HepG2 (cell line): Measurements from ENCODE around the gene GTF2H1. TPM values are rescaled to one million over a fixed set of nuclear protein-coding genes. Genes with fewer than 3 reads are reported as not detected.
"Not testable (repeated sequence)": the region's sequence is repeated elsewhere in the genome, so short reads cannot be mapped to it uniquely, and the experiment has no call there.

ENCODE experiments used
- ARNTL ChIP-seq: sonication (generic); formaldehyde crosslinking; IDR thresholded peaks from 2 replicates; pipeline ENCODE4 v1.4.0; 2020; ENCODE audit warnings: mild to moderate bottlenecking, missing genetic modification reagents
- ELF3 ChIP-seq: IDR thresholded peaks from 2 replicates; pipeline ENCODE4 v1.6.1; 2016; ENCODE audit warnings: missing genetic modification reagents, missing compliant biosample characterization
- ELF4 ChIP-seq: sonication (generic); formaldehyde crosslinking; IDR thresholded peaks from 2 replicates; pipeline ENCODE4 v1.5.0; 2020; ENCODE audit warnings: missing genetic modification reagents, mild to moderate bottlenecking, moderate library complexity, borderline replicate concordance
- FOSL1 ChIP-seq: sonication (generic); formaldehyde crosslinking; IDR thresholded peaks from 2 replicates; pipeline ENCODE4 v1.9.0; 2021; ENCODE audit warnings: missing genetic modification reagents, borderline replicate concordance
- FOSL2 ChIP-seq: sonication (generic); formaldehyde crosslinking; IDR thresholded peaks from 2 replicates; pipeline ENCODE4 v1.4.0; 2020; ENCODE audit warnings: missing genetic modification reagents
- FOXA3 ChIP-seq: IDR thresholded peaks from 2 replicates; pipeline ENCODE4 v1.6.1; 2016; ENCODE audit warnings: missing genetic modification reagents, missing compliant biosample characterization
- FOXO1 ChIP-seq: sonication (generic); formaldehyde crosslinking; IDR thresholded peaks from 2 replicates; pipeline ENCODE4 v1.4.0; 2020; ENCODE audit warnings: missing genetic modification reagents
- JUN ChIP-seq: sonication (generic); formaldehyde crosslinking; IDR thresholded peaks from 2 replicates; pipeline ENCODE4 v1.4.0; 2020; ENCODE audit warnings: mild to moderate bottlenecking, missing genetic modification reagents
- JUND ChIP-seq: sonication (generic); formaldehyde crosslinking; IDR thresholded peaks from 2 replicates; pipeline ENCODE4 v1.8.0; 2022; ENCODE audit warnings: mild to moderate bottlenecking, missing genetic modification reagents
- NCOA2 ChIP-seq: sonication (generic); formaldehyde crosslinking; IDR thresholded peaks from 2 replicates; pipeline ENCODE4 v1.8.0; 2022; ENCODE audit warnings: inconsistent platforms
- NR2F6 ChIP-seq, 2 experiments: IDR thresholded peaks; 2 replicates each; pipeline ENCODE4 v1.6.1; 2016; ENCODE audit warnings: antibody characterized with exemption in 1 of 2, mild to moderate bottlenecking in 1 of 2
- ZBTB3 ChIP-seq: sonication (generic); formaldehyde crosslinking; IDR thresholded peaks from 2 replicates; pipeline ENCODE4 v1.4.0; 2020; ENCODE audit warnings: low read depth, mild to moderate bottlenecking, moderate library complexity, missing genetic modification reagents, borderline replicate concordance
- ZNF607 ChIP-seq: sonication (generic); formaldehyde crosslinking; IDR thresholded peaks from 2 replicates; pipeline ENCODE4 v1.5.1; 2020; ENCODE audit warnings: missing genetic modification reagents, mild to moderate bottlenecking, borderline replicate concordance
- ZNF878 ChIP-seq: sonication (generic); formaldehyde crosslinking; IDR thresholded peaks from 2 replicates; pipeline ENCODE4 v1.8.1; 2023; ENCODE audit warnings: mild to moderate bottlenecking, missing genetic modification reagents, moderate library complexity
- polyA plus RNA-seq, 8 experiments: library from polyadenylated mRNA; depleted of rRNA in 3 of 8; stranded (reverse) in 7 of 8; unstranded in 1 of 8; fragments of >200 nt; fragmentation: Illumina TruSeq in 4 of 8; extraction: Trizol in 4 of 8; gene quantifications; 2 replicates each; pipeline versions ENCODE4 v1.2.1 to v1.2.3, GENCODE V29; 2011 to 2016; ENCODE audit warnings: low read depth in 4 of 8, missing spikeins in 1 of 8, mixed read lengths in 1 of 8; ENCODE audit not compliant: insufficient read depth in 1 of 8
- total RNA-seq, 5 experiments: library from RNA; depleted of rRNA; stranded (reverse); fragments of >200 nt; fragmentation: Illumina TruSeq; extraction: Trizol; gene quantifications; 2 replicates each; pipeline ENCODE4 v1.2.3, GENCODE V29; 2016; ENCODE audit warnings: low read depth in 1 of 5
- TF ChIP-seq, protein P1 (sequence below): sonication (generic); formaldehyde crosslinking; IDR thresholded peaks from 2 replicates; pipeline ENCODE4 v1.5.1; 2020; ENCODE audit warnings: missing genetic modification reagents, mild to moderate bottlenecking, borderline replicate concordance
- TF ChIP-seq, protein P2 (sequence below): IDR thresholded peaks from 2 replicates; pipeline ENCODE4 v1.6.1; 2018; ENCODE audit warnings: missing genetic modification reagents
- TF ChIP-seq, protein P3 (sequence below): sonication (generic); formaldehyde crosslinking; IDR thresholded peaks from 2 replicates; pipeline ENCODE4 v1.4.0; 2020; ENCODE audit warnings: missing genetic modification reagents
- TF ChIP-seq, protein P4 (sequence below), 2 experiments: fragments of 450-650 bp in 1 of 2; sonication (generic) in 1 of 2; formaldehyde crosslinking; IDR thresholded peaks; 2 replicates each; pipeline versions ENCODE4 v1.5.0 to v1.8.0; 2020 to 2022; ENCODE audit warnings: mild to moderate bottlenecking in 1 of 2, missing genetic modification reagents in 1 of 2
- TF ChIP-seq, protein P5 (sequence below): sonication (generic); formaldehyde crosslinking; conservative IDR thresholded peaks from 2 replicates; pipeline ENCODE4 v1.4.0; 2020; ENCODE audit warnings: mild to moderate bottlenecking, missing genetic modification reagents, moderate library complexity
- TF ChIP-seq, protein P6 (sequence below): IDR thresholded peaks from 2 replicates; pipeline ENCODE4 v1.6.1; 2016; ENCODE audit warnings: low read depth

GTF2H1 gene
- total and polyA plus RNA-seq, 2 of the 13 experiments (the other 11 are each of a cell fraction or from before 2014, with no cell fraction given), result 15.7 to 51.4 TPM

DNA sequence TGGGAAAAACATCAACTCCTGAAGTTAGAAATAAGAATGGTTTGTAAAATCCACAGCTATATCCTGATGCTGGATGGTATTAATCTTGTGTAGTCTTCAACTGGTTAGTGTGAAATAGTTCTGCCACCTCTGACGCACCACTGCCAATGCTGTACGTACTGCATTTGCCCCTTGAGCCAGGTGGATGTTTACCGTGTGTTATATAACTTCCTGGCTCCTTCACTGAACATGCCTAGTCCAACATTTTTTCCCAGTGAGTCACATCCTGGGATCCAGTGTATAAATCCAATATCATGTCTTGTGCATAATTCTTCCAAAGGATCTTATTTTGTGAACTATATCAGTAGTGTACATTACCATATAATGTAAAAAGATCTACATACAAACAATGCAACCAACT, 85.0 kb downstream of the GTF2H1 start (continued):
- TF ChIP-seq, protein P1, sequence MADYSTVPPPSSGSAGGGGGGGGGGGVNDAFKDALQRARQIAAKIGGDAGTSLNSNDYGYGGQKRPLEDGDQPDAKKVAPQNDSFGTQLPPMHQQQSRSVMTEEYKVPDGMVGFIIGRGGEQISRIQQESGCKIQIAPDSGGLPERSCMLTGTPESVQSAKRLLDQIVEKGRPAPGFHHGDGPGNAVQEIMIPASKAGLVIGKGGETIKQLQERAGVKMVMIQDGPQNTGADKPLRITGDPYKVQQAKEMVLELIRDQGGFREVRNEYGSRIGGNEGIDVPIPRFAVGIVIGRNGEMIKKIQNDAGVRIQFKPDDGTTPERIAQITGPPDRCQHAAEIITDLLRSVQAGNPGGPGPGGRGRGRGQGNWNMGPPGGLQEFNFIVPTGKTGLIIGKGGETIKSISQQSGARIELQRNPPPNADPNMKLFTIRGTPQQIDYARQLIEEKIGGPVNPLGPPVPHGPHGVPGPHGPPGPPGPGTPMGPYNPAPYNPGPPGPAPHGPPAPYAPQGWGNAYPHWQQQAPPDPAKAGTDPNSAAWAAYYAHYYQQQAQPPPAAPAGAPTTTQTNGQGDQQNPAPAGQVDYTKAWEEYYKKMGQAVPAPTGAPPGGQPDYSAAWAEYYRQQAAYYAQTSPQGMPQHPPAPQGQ (CRISPR knock-in tag), result 0 out of 2 replicates have a peak, but pooled peaks have one; percentile 76
- peak; percentile 96 for TF ChIP-seq JUND (CRISPR knock-in tag)
- TF ChIP-seq ELF4 (CRISPR knock-in tag), result 0 out of 2 replicates have a peak, but pooled peaks have one; percentile 38
- TF ChIP-seq, protein P2, sequence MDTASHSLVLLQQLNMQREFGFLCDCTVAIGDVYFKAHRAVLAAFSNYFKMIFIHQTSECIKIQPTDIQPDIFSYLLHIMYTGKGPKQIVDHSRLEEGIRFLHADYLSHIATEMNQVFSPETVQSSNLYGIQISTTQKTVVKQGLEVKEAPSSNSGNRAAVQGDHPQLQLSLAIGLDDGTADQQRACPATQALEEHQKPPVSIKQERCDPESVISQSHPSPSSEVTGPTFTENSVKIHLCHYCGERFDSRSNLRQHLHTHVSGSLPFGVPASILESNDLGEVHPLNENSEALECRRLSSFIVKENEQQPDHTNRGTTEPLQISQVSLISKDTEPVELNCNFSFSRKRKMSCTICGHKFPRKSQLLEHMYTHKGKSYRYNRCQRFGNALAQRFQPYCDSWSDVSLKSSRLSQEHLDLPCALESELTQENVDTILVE (CRISPR knock-in tag), result 0 out of 2 replicates have a peak, but pooled peaks have one; percentile 29
- peak; percentile 98 for TF ChIP-seq FOSL2
- TF ChIP-seq NR2F6 (IDR thresholded peaks at IDR 0.05), result not testable (repeated sequence)
- TF ChIP-seq NR2F6 (CRISPR knock-in tag; IDR thresholded peaks at IDR 0.05), result peak; percentile 35; the same call in 1 of the 2 replicates
- peak; percentile 78; the same call in 1 of the 2 replicates for TF ChIP-seq FOSL1 (CRISPR knock-in tag)
- peak; percentile 74; the same call in 1 of the 2 replicates for TF ChIP-seq ZBTB3
- TF ChIP-seq FOXA3 (CRISPR knock-in tag), result peak; percentile 90
- TF ChIP-seq NCOA2 (CRISPR knock-in tag), result peak; percentile 55
- 0 out of 2 replicates have a peak, but pooled peaks have one; percentile 31 for TF ChIP-seq ZNF607
- peak; percentile 50; the same call in 1 of the 2 replicates for TF ChIP-seq FOXO1 (CRISPR knock-in tag)
- TF ChIP-seq JUN (CRISPR knock-in tag), result peak; percentile 59; the same call in 1 of the 2 replicates
- TF ChIP-seq ELF3 (CRISPR knock-in tag), result peak; percentile 22; the same call in 1 of the 2 replicates
- TF ChIP-seq, protein P3, sequence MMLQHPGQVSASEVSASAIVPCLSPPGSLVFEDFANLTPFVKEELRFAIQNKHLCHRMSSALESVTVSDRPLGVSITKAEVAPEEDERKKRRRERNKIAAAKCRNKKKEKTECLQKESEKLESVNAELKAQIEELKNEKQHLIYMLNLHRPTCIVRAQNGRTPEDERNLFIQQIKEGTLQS (CRISPR knock-in tag), result peak; percentile 77
- 0 out of 2 replicates have a peak, but pooled peaks have one; percentile 27 for TF ChIP-seq ARNTL (CRISPR knock-in tag)
- TF ChIP-seq, protein P4, sequence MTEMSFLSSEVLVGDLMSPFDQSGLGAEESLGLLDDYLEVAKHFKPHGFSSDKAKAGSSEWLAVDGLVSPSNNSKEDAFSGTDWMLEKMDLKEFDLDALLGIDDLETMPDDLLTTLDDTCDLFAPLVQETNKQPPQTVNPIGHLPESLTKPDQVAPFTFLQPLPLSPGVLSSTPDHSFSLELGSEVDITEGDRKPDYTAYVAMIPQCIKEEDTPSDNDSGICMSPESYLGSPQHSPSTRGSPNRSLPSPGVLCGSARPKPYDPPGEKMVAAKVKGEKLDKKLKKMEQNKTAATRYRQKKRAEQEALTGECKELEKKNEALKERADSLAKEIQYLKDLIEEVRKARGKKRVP (CRISPR knock-in tag; IDR thresholded peaks at IDR 0.05), result peak in 1 of 2 experiments; percentile 50; a peak in 1 of 4 replicates
- TF ChIP-seq ZNF878, result peak; percentile 80; the same call in 1 of the 2 replicates
- TF ChIP-seq, protein P5, sequence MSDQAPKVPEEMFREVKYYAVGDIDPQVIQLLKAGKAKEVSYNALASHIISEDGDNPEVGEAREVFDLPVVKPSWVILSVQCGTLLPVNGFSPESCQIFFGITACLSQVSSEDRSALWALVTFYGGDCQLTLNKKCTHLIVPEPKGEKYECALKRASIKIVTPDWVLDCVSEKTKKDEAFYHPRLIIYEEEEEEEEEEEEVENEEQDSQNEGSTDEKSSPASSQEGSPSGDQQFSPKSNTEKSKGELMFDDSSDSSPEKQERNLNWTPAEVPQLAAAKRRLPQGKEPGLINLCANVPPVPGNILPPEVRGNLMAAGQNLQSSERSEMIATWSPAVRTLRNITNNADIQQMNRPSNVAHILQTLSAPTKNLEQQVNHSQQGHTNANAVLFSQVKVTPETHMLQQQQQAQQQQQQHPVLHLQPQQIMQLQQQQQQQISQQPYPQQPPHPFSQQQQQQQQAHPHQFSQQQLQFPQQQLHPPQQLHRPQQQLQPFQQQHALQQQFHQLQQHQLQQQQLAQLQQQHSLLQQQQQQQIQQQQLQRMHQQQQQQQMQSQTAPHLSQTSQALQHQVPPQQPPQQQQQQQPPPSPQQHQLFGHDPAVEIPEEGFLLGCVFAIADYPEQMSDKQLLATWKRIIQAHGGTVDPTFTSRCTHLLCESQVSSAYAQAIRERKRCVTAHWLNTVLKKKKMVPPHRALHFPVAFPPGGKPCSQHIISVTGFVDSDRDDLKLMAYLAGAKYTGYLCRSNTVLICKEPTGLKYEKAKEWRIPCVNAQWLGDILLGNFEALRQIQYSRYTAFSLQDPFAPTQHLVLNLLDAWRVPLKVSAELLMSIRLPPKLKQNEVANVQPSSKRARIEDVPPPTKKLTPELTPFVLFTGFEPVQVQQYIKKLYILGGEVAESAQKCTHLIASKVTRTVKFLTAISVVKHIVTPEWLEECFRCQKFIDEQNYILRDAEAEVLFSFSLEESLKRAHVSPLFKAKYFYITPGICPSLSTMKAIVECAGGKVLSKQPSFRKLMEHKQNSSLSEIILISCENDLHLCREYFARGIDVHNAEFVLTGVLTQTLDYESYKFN (CRISPR knock-in tag), result peak; percentile 70
- TF ChIP-seq, protein P6, sequence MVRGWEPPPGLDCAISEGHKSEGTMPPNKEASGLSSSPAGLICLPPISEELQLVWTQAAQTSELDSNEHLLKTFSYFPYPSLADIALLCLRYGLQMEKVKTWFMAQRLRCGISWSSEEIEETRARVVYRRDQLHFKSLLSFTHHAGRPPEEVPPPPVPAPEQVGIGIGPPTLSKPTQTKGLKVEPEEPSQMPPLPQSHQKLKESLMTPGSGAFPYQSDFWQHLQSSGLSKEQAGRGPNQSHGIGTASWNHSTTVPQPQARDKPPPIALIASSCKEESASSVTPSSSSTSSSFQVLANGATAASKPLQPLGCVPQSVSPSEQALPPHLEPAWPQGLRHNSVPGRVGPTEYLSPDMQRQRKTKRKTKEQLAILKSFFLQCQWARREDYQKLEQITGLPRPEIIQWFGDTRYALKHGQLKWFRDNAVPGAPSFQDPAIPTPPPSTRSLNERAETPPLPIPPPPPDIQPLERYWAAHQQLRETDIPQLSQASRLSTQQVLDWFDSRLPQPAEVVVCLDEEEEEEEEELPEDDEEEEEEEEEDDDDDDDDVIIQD (CRISPR knock-in tag), result peak; percentile 16; the same call in 1 of the 2 replicates
